Subcutaneous abdominal adipose tissue (tissue), 5 donors: ENCODE measurements around the gene RALGPS2.
A peak's percentile ranks its signal among the peaks of the same experiment; 100 is the strongest.

Experiments used
- H3K27ac ChIP-seq: one replicate; pipeline ENCODE4 v1.7.0; 2013; ENCODE audit warnings: low read depth, mild to moderate bottlenecking, inconsistent platforms, low read length, moderate library complexity
- H3K27me3 ChIP-seq, 5 donors: one replicate each; pipeline ENCODE4 v1.7.0; 2013; ENCODE audit warnings: low read length in 5 of 5, inconsistent platforms in 1 of 5; ENCODE audit not compliant: control insufficient read depth in 5 of 5, insufficient read depth in 4 of 5
- H3K36me3 ChIP-seq, 5 donors: one replicate each; pipeline ENCODE4 v1.7.0; 2013; ENCODE audit warnings: low read length in 5 of 5; ENCODE audit not compliant: control insufficient read depth in 5 of 5, insufficient read depth in 5 of 5
- H3K4me1 ChIP-seq, 5 donors: one replicate each; pipeline ENCODE4 v1.7.0; 2013; ENCODE audit warnings: low read length in 5 of 5, mild to moderate bottlenecking in 3 of 5, moderate library complexity in 1 of 5; ENCODE audit not compliant: control insufficient read depth in 5 of 5, insufficient read depth in 5 of 5
- H3K4me3 ChIP-seq, 5 donors: one replicate each; pipeline ENCODE4 v1.7.0; 2013; ENCODE audit warnings: low read length in 5 of 5, low read depth in 1 of 5
- H3K9ac ChIP-seq, 5 donors: one replicate each; pipeline ENCODE4 v1.7.0; 2013; ENCODE audit warnings: low read length in 5 of 5, mild to moderate bottlenecking in 4 of 5, moderate library complexity in 3 of 5
- H3K9me3 ChIP-seq, 5 donors: one replicate each; pipeline ENCODE4 v1.7.0; 2013; ENCODE audit warnings: low read length in 5 of 5; ENCODE audit not compliant: control insufficient read depth in 5 of 5
- donor health status: healthy.
- donor health status: healthy.
- donor health status: healthy.
- donor health status: healthy.
- donor health status: healthy.

The RALGPS2 gene

DNA sequence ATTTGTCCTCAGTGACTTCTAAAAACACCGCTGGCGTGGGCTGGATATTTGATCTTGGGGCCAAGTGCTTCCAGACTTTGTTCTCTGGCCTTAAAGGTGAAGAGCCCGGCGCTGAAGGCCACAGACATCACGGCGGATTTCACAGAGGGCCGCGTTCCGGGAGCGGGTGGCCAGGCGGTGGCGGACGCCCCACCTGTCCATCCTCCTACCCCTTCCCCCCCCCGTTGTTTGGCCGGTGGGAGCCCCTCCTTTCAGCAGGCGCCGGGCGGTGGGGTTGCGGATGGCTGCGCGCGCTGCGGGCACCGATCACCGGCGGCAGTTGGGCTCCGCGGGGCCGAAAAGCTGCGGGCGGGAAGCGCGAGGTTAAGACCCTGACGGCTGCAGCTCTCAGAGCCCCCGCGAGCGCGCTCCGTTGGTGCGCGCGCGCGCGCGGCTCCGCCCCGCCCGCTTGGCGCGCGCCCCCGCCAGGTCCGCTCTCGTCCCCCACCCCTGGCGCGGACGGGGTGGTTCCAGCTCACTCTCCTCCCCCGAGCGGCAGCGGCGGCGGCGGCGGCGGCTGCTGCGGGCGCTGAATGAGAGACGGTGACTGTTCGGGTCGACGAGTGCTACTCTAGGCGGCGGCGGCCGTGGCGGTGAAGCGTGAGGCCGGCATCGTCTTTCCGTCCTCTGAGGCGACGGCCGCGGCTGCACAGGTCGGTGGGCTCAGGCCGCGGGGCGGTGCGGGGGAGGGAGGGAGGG is at the start of gene RALGPS2:
Gene RALGPS2 (plus strand): TSS at position 517 of the 738 bp plus-strand sequence. CDS start 51,521 bp downstream, outside the sequence.
- no peaks in the 10 kb centered on the region for H3K27me3 ChIP-seq
- peaks cover 0 to 2% (median 0%) of the 10 kb centered on the region in 5 donors for H3K9me3 ChIP-seq
- no peak within 1 kb of the TSS for H3K27ac ChIP-seq
- peaks cover 0 to 19% (median 10%) of the 10 kb centered on the region in 5 donors for H3K4me1 ChIP-seq
- H3K9ac ChIP-seq, result peak within 1 kb of the TSS; percentile 16 to 77 (median 66)
- H3K36me3 ChIP-seq, result no peaks in the 10 kb centered on the region
- peak within 1 kb of the TSS; percentile 72 to 91 (median 84) for H3K4me3 ChIP-seq

GRCh38 chr1:178679237-178679636 is 45.8 kb upstream of the RALGPS2 start:
- H3K9ac ChIP-seq, result no peak overlapping the region
- H3K4me1 ChIP-seq, result no peaks in the 10 kb centered on the region
- no peaks in the 10 kb centered on the region for H3K36me3 ChIP-seq
- H3K27ac ChIP-seq, result no peak overlapping the region
- no peak overlapping the region for H3K4me3 ChIP-seq
- no peaks in the 10 kb centered on the region for H3K9me3 ChIP-seq
- H3K27me3 ChIP-seq, result no peaks in the 10 kb centered on the region

- Histone ChIP-seq H3K9me3 (no peaks in the 10 kb centered on the region), H3K9ac (no peak overlapping the region), H3K36me3 (no peaks in the 10 kb centered on the region), H3K27ac (no peak overlapping the region), H3K4me1 (no peaks in the 10 kb centered on the region), H3K27me3 (no peaks in the 10 kb centered on the region), H3K4me3 (no peak overlapping the region)
These were observed 42.6 kb upstream of the RALGPS2 start for GRCh38 chr1:178682429-178682828.

DNA sequence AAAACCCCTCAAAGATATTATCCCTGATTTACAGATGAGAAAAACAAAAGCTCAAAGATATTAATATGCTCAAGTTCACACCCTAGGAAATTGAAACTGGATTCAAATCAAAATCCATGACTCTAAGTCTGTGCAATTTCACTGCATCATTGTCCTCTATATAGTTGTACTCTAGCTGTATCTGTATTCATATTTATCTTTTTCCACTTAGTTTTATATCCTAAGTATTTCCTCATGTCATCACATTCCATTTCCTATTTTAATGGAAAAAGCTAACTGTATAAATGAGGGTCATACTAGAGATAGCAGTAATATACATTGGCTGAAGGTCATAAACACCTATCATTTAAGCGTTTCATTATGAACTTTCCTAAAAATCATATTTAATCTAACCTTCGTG is 42.2 kb upstream of the RALGPS2 start:
- Histone ChIP-seq H3K9ac (no peak overlapping the region), H3K4me3 (no peak overlapping the region), H3K27me3 (no peaks in the 10 kb centered on the region), H3K27ac (no peak overlapping the region), H3K4me1 (no peaks in the 10 kb centered on the region), H3K36me3 (no peaks in the 10 kb centered on the region), H3K9me3 (no peaks in the 10 kb centered on the region)

GRCh38 chr1:178683291-178683690 is 41.8 kb upstream of the RALGPS2 start:
- no peaks in the 10 kb centered on the region for H3K27me3 ChIP-seq
- H3K4me1 ChIP-seq, result peaks cover 0 to 3% (median 0%) of the 10 kb centered on the region in 5 donors
- H3K36me3 ChIP-seq, result no peaks in the 10 kb centered on the region
- no peaks in the 10 kb centered on the region for H3K9me3 ChIP-seq
- H3K9ac ChIP-seq, result no peak overlapping the region
- H3K4me3 ChIP-seq, result no peak overlapping the region
- no peak overlapping the region for H3K27ac ChIP-seq

GRCh38 chr1:178684111-178684510 is 40.9 kb upstream of the RALGPS2 start:
- Histone ChIP-seq H3K9me3 (no peaks in the 10 kb centered on the region), H3K9ac (no peak overlapping the region), H3K4me3 (no peak overlapping the region), H3K27ac (no peak overlapping the region), H3K27me3 (no peaks in the 10 kb centered on the region), H3K4me1 (peaks cover 0 to 7% (median 0%) of the 10 kb centered on the region in 5 donors), H3K36me3 (no peaks in the 10 kb centered on the region)

DNA sequence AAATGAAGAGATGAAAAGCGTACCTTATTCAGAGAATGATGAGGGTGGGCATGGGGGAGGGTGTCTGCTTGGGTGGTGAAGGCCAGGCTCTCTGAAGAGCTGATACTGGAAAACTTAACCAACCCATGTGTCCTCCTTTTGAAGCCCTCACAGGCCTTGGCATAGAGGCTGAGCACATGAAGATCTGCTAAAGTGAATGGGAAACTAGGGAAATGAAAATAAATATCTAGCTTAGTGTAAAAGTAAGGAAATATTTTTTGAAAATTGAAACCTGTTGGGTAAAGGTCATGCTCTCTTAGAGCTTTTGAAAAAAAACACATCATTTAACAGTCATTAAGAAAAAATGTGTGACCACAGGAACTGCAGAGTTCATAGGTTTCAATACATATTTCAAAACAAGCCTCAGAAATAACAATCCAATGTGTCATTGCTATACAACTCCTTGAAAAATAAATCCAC is 40.5 kb upstream of the RALGPS2 start:
- Histone ChIP-seq H3K27ac (no peak overlapping the region), H3K4me3 (no peak overlapping the region), H3K9ac (no peak overlapping the region), H3K4me1 (peaks cover 0 to 7% (median 0%) of the 10 kb centered on the region in 5 donors), H3K27me3 (no peaks in the 10 kb centered on the region), H3K36me3 (no peaks in the 10 kb centered on the region), H3K9me3 (no peaks in the 10 kb centered on the region)

DNA sequence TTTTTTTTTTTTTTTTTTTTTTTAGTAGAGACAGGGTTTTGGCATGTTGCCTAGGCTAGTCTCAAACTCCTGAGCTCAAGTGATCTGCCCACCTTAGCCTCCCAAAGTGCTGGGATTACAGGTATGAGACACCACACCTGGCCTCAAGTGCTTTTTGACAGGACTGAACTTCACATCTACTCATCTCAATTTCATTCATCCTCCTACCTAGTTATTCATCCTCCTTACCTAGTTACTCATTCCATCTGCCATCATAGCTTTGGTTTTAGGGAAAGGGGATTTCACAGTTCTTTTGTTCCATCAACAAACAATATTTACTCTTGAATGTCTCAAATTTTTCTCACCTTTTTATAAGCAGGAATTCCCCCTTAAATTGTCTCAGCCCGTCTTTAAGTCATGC is 38.6 kb upstream of the RALGPS2 start:
- H3K27me3 ChIP-seq, result no peaks in the 10 kb centered on the region
- no peak overlapping the region for H3K27ac ChIP-seq
- H3K36me3 ChIP-seq, result no peaks in the 10 kb centered on the region
- H3K9ac ChIP-seq, result no peak overlapping the region
- no peak overlapping the region for H3K4me3 ChIP-seq
- H3K9me3 ChIP-seq, result no peaks in the 10 kb centered on the region
- H3K4me1 ChIP-seq, result peaks cover 0 to 7% (median 0%) of the 10 kb centered on the region in 5 donors

DNA sequence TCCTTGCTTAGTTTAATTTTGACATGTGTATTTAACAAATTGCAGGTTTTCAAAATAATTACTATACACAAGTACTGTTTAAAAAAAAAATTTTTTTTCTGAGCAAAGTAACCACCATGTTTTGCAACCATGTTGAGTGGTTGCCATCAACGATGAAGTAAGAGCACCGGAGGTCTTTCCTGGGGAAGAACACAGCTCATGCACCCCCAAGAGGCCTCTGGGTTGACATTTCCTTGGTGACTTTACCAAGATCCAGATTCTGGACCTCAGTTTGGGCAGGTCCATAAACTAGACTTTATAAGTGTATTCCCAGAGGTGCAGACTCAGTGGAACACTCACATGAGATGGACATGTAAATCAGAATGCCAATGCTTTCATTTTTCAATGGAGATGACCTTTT is 36.8 kb upstream of the RALGPS2 start:
- Histone ChIP-seq H3K36me3 (no peaks in the 10 kb centered on the region), H3K4me3 (no peak overlapping the region), H3K27ac (no peak overlapping the region), H3K4me1 (peaks cover 0 to 7% (median 0%) of the 10 kb centered on the region in 5 donors), H3K27me3 (no peaks in the 10 kb centered on the region), H3K9me3 (no peaks in the 10 kb centered on the region), H3K9ac (no peak overlapping the region)

DNA sequence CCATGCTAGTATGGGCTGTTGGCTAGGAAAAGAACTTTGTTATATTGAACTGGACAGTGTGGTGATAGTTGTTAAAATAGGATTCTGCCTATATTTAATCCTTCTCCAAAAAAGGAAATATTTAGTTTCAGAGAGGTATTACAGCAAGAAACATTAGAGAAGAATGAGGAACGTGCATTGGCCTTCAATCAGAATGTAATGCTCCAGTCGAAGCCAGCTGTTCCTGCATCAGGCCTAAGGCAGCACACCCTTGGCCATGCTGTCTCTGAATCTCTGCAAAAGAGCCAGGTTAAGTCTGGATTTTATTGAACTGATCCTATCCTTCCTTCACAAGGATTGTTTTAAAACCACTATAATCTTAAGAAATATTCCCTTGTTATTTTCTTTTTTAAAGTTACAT is 35.3 kb upstream of the RALGPS2 start:
- Histone ChIP-seq H3K9ac (no peak overlapping the region), H3K9me3 (no peaks in the 10 kb centered on the region), H3K36me3 (no peaks in the 10 kb centered on the region), H3K27ac (no peak overlapping the region), H3K4me3 (no peak overlapping the region), H3K27me3 (no peaks in the 10 kb centered on the region), H3K4me1 (peaks cover 0 to 7% (median 0%) of the 10 kb centered on the region in 5 donors)
